GM13977 (cell line): Measurements from ENCODE around the gene GTPBP10.

ENCODE experiments used
- DNase-seq: peaks from one replicate; pipeline ENCODE4 v3.0.0; 2012; ENCODE audit warnings: low spot score
- in situ Hi-C: fragments of 300-500 bp; cut with MboI; formaldehyde crosslinking; loops from one replicate; pipeline ENCODE4 v1.12.0; 2022; ENCODE audit warnings: low sequenced_read_pairs, low pct_unique_long_range_greater_than_20kb, mixed read lengths, inconsistent platforms; ENCODE audit not compliant: unreplicated experiment
- TF ChIP-seq, protein P1 (sequence below): IDR thresholded peaks from 2 replicates; pipeline ENCODE4 v1.5.1; 2012; ENCODE audit warnings: mild to moderate bottlenecking, control low read depth; ENCODE audit not compliant: insufficient read depth; ENCODE audit errors: extremely low read depth, missing control alignments

The GTPBP10 gene

DNA sequence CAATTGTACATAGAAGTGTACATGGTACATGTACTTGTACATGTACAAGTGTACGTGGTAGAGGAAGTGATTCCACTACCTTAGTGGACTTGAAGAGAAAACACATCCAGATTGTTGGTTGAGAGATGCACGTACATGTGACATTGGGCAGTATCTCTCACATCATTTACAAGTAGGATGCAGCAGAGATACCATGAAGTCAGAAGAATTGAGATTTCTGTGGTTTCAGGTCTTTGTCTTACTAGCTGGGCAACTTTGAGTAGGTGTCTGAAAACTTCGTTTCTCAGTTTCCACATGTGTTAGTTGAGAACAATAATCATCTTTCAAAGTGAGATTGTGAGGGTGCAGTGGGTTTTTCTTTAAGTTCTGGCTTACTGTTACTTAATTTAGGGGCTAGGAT, 78.2 kb downstream of the GTPBP10 start:
- peak; percentile 56 for DNase-seq
- TF ChIP-seq, protein P1, sequence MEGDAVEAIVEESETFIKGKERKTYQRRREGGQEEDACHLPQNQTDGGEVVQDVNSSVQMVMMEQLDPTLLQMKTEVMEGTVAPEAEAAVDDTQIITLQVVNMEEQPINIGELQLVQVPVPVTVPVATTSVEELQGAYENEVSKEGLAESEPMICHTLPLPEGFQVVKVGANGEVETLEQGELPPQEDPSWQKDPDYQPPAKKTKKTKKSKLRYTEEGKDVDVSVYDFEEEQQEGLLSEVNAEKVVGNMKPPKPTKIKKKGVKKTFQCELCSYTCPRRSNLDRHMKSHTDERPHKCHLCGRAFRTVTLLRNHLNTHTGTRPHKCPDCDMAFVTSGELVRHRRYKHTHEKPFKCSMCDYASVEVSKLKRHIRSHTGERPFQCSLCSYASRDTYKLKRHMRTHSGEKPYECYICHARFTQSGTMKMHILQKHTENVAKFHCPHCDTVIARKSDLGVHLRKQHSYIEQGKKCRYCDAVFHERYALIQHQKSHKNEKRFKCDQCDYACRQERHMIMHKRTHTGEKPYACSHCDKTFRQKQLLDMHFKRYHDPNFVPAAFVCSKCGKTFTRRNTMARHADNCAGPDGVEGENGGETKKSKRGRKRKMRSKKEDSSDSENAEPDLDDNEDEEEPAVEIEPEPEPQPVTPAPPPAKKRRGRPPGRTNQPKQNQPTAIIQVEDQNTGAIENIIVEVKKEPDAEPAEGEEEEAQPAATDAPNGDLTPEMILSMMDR: no peak
- in situ Hi-C loops: loop anchor here (25.0 kb wide), 1 partner anchor 262 kb away; the partner anchor contains the start of gene STEAP1

DNA sequence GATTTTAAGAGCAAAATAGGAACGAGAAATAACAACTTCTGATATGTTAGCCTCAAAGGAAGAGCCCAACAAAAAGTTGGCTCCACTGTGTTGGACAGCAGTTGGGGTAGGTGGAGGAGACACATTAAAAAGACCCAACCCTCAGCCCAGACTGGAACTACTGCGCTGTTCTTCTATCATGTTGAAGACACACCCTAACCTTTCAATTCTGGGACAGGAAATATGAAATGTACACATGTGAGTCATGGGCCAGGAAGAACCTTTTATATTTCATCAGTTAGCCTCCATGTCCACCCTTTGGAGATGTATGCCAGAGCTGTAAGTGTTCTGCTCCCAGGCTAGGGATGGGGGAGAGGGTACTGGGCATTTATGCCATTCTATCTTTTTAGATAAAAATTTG, 78.9 kb downstream of the GTPBP10 start:
- no peak for DNase-seq
- in situ Hi-C loops: loop anchor here (25.0 kb wide), 1 partner anchor 263 kb away; the partner anchor contains the start of gene STEAP1
- TF ChIP-seq, protein P1: no peak

DNA sequence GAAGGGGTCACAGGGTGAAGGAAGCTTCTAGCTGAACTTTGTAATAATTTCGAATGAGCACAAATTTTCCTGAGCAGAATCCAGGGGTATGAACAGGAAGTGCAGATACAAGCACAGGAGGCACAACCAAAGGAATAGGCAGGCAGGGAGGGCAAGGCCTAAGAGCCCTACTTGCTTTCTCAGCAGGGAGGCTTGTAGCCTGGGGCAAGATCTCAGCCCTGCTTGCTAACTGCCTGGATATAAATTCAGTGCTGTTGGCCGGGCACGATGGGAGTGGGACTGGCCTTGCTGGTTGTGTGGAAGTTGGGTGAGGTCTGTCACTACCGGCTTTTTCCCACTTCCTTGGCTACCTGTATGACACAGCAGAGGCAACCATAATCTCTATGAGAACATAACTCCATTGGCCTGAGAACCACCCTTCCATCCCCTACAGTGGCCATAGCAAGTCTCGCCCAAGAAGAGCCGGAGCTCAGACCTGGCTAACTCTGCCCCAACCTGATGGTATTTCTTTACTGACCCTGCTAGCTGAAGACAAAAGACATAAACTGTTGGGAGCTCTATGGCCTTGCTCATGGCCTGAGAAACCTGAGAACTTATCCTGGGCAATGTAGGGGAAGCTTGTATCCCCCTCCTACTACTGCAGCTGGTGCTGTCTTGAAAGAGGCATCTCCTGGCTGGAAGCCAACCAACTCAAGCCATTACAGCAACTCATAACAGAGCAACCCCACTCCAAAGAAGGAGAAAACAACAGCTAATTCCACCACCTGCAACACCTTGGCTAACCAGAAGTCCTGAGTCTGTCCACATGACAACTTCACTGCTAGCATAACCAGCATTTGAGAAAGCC, 84.3 kb downstream of the GTPBP10 start:
- TF ChIP-seq, protein P1: no peak
- no peak for DNase-seq
- in situ Hi-C loops: loop anchor here (25.0 kb wide), 1 partner anchor 269 kb away; the partner anchor contains the start of gene STEAP1

DNA sequence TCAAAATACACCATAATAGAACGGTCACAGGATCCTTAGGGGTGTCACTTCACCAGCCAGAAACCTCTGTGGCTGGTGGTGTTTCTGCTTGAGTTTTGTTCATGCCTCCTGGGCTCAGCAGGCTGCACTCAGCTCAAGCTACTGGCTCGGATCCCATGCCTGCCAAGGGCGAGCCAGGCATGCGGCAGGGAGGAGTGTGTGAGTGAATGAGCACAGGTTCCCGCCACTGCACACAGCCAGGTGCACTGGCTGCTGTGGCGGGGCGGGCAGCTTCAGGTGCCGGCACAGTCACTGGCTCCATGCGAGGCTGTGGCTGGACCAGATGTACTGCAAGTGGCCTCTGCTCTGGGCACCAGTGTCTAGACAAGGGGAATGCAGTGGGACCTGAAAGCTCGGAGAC, 86.2 kb downstream of the GTPBP10 start:
- in situ Hi-C loops: loop anchor here (25.0 kb wide), 1 partner anchor 270 kb away; the partner anchor contains the start of gene STEAP1
- no peak for DNase-seq
- TF ChIP-seq, protein P1: no peak

DNA sequence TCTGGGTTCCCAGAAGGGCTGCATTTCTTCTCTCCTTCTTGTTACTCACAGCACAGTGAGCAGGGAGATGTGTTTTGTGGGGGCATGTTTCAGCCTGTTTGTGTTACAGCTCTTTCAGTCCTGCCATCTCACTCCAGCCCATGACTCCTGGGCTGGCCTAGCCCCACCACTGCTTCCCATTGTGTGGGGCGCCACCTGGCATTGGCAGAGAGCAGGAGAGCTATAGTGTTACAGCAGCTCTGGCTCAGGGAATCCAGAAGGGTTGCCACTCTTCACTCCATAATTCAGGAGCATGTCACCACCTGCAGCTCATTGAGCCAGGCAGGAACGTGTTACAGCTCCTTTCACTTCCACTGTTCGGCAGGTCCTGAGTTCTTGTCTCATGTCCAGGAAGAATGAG, 86.7 kb downstream of the GTPBP10 start:
- TF ChIP-seq, protein P1: no peak
- no peak for DNase-seq
- in situ Hi-C loops: loop anchor here (25.0 kb wide), 1 partner anchor 271 kb away; the partner anchor contains the start of gene STEAP1
